Jurkat, Clone E6-1 (cell line): ENCODE measurements around the gene OR1G1. TPM values are rescaled to one million over a fixed set of nuclear protein-coding genes. Genes with fewer than 3 reads are reported as not detected.
"Not testable (repeated sequence)": the region's sequence is repeated elsewhere in the genome, so short reads cannot be mapped to it uniquely, and the experiment has no call there.

Experiments
- DNase-seq: peaks from one replicate; pipeline ENCODE4 v3.0.0-alpha.2; 2011; ENCODE audit warnings: low read depth, low spot score
- H3K4me3 ChIP-seq: 2 replicates; pipeline ENCODE4 v1.5.1; 2011; ENCODE audit warnings: mild to moderate bottlenecking, low read length, control low read depth, moderate library complexity
- polyA plus RNA-seq: library from polyadenylated mRNA; unstranded; fragments of >200 nt; gene quantifications from one replicate; pipeline ENCODE4 v1.2.1, GENCODE V29; 2012; ENCODE audit warnings: missing spikeins; ENCODE audit not compliant: insufficient read length, insufficient read depth

Gene OR1G1
- not detected for polyA plus RNA-seq

- H3K4me3 ChIP-seq, result no peak within 1 kb of the TSS
- DNase-seq, result no peak
These were observed at the start of gene OR1G1 for GRCh38 chr17:3127451-3127850. Gene OR1G1, minus strand, starts transcription at chr17:3127551. Its CDS starts 0 bp downstream, at chr17:3127551.

- H3K4me3 ChIP-seq, result no peak overlapping the region
- DNase-seq, result no peak
These were observed 40.2 kb upstream of the OR1G1 start for GRCh38 chr17:3167574-3167973.

- H3K4me3 ChIP-seq, result no peak overlapping the region
- no peak for DNase-seq
These were observed 29.9 kb upstream of the OR1G1 start for GRCh38 chr17:3157218-3157617.

GRCh38 chr17:3137494-3137893, 10.1 kb upstream of the OR1G1 start:
- H3K4me3 ChIP-seq, DNase-seq: not testable (repeated sequence)

- DNase-seq, result no peak
These were observed 23.0 kb downstream of the OR1G1 start, which contains the start of gene OR1D2 for GRCh38 chr17:3104322-3104721. Gene OR1D2, minus strand, starts transcription at chr17:3104422. Its CDS starts 11,426 bp downstream, at chr17:3092996.

More at GRCh38 chr17:3104322-3104721, 23.0 kb downstream of the OR1G1 start, which contains the start of gene OR1D2:
- H3K4me3 ChIP-seq, result no peak within 1 kb of the TSS
